Measurements from ENCODE around the gene COPS6.

DNA sequence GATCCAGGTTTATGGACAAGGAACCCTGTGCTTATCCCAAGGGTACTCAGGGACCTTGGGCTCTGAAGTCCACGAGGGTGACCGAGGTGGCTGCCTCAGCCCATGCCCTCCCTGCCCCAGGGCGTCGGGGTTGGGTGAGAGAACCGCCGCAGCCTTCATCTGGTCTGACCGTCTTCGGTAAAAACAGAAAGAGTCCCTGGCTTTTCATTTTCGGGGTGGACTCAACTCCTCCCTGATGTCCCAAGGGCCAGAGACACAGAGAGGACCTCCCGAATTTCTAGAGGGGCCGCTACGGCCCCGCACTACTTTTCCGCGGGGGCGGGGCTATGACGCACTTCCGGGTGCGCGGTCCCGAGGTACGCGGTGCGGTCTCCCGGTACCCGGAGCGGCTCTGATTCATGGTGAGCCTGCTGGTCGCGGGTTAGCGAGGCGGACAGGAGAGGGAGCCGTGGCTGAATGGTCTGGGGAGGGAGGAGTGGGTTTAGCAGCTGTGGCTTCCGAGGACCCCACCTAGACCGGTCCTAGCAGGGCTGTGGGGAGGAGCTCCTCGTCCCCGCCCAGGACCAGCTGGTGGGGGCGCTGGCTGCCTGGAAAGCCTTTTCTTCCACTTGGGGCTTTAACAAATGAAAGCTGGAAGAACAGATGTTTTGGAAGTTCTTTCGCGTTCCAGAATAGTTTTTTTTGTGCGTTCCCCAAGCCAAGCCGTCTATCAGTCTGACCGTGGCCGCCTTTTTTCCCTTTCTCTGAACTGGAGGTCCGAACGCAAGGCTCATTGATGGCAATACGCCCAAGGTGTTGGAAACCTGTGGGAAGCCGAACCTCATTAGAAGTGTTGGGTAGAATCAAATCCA is 39.1 kb upstream of the COPS6 start, which contains the start of gene ZSCAN21:
- TF ChIP-seq POLR2A (IDR thresholded peaks at IDR 0.05) = peak; percentile 50 to 60
- TF ChIP-seq, protein P1, sequence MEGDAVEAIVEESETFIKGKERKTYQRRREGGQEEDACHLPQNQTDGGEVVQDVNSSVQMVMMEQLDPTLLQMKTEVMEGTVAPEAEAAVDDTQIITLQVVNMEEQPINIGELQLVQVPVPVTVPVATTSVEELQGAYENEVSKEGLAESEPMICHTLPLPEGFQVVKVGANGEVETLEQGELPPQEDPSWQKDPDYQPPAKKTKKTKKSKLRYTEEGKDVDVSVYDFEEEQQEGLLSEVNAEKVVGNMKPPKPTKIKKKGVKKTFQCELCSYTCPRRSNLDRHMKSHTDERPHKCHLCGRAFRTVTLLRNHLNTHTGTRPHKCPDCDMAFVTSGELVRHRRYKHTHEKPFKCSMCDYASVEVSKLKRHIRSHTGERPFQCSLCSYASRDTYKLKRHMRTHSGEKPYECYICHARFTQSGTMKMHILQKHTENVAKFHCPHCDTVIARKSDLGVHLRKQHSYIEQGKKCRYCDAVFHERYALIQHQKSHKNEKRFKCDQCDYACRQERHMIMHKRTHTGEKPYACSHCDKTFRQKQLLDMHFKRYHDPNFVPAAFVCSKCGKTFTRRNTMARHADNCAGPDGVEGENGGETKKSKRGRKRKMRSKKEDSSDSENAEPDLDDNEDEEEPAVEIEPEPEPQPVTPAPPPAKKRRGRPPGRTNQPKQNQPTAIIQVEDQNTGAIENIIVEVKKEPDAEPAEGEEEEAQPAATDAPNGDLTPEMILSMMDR (IDR thresholded peaks at IDR 0.05) = peak in 3 of 5 experiments; percentile 16 to 44 (median 26)
- peak; percentile 95 to 96 for TF ChIP-seq EP300 (IDR thresholded peaks at IDR 0.05)
